ENCODE data around the gene NFIA. TPM values are rescaled to one million over a fixed set of nuclear protein-coding genes. Genes with fewer than 3 reads are reported as not detected.
A peak's percentile ranks its signal among the peaks of the same experiment; 100 is the strongest.
"Not testable (repeated sequence)": the region's sequence is repeated elsewhere in the genome, so short reads cannot be mapped to it uniquely, and the experiment has no call there.

The NFIA gene
- total RNA-seq, 1 donor from 2014 or later = 2.1 TPM

GRCh38 chr1:61124696-61125095 lies 42.3 kb downstream of the NFIA start:
- DNase-seq (ENCODE audit: low read depth) = no peak

- DNase-seq (ENCODE audit: low read depth) = no peak
Observed at GRCh38 chr1:61125263-61125662, 42.9 kb downstream of the NFIA start.

GRCh38 chr1:61125895-61126294 lies 43.5 kb downstream of the NFIA start:
- no peak for DNase-seq (ENCODE audit: low read depth)

GRCh38 chr1:61126843-61127242 lies 44.5 kb downstream of the NFIA start:
- not testable (repeated sequence) for DNase-seq (ENCODE audit: low read depth)

GRCh38 chr1:61130338-61131000 lies 48.1 kb downstream of the NFIA start:
- DNase-seq (ENCODE audit: low read depth) = no peak

GRCh38 chr1:61131248-61131647 lies 48.9 kb downstream of the NFIA start:
- DNase-seq (ENCODE audit: low read depth) = no peak

GRCh38 chr1:61131716-61132115 lies 49.4 kb downstream of the NFIA start:
- no peak for DNase-seq (ENCODE audit: low read depth)

- no peak for DNase-seq (ENCODE audit: low read depth)
Observed at GRCh38 chr1:61132176-61132638, 49.8 kb downstream of the NFIA start.

- DNase-seq (ENCODE audit: low read depth) = no peak
Observed at GRCh38 chr1:61132645-61133334, 50.4 kb downstream of the NFIA start.

- DNase-seq (ENCODE audit: low read depth) = no peak
Observed at GRCh38 chr1:61133335-61134019, 51.1 kb downstream of the NFIA start.

GRCh38 chr1:61135291-61135690 lies 52.9 kb downstream of the NFIA start:
- DNase-seq (ENCODE audit: low read depth) = no peak

- no peak for DNase-seq (ENCODE audit: low read depth)
Observed at GRCh38 chr1:61138305-61138704, 55.9 kb downstream of the NFIA start.

GRCh38 chr1:61138921-61139774 lies 56.8 kb downstream of the NFIA start:
- DNase-seq (ENCODE audit: low read depth) = no peak

GRCh38 chr1:61139775-61140549 lies 57.6 kb downstream of the NFIA start:
- DNase-seq (ENCODE audit: low read depth) = no peak

GRCh38 chr1:61140778-61141177 lies 58.4 kb downstream of the NFIA start:
- peak; percentile 22 for DNase-seq (ENCODE audit: low read depth)

- DNase-seq (ENCODE audit: low read depth) = no peak
Observed at GRCh38 chr1:61141288-61142042, 59.1 kb downstream of the NFIA start.

- DNase-seq (ENCODE audit: low read depth) = no peak
Observed at GRCh38 chr1:61142043-61142440, 59.7 kb downstream of the NFIA start.

GRCh38 chr1:61142726-61143500 lies 60.6 kb downstream of the NFIA start:
- DNase-seq (ENCODE audit: low read depth) = no peak

GRCh38 chr1:61143821-61144424 lies 61.6 kb downstream of the NFIA start:
- DNase-seq (ENCODE audit: low read depth) = no peak
